ENCODE measurements around the gene SPTLC1. TPM values are rescaled to one million over a fixed set of nuclear protein-coding genes. Genes with fewer than 3 reads are reported as not detected.
"Not testable (repeated sequence)": the region's sequence is repeated elsewhere in the genome, so short reads cannot be mapped to it uniquely, and the experiment has no call there.

The SPTLC1 gene
- total RNA-seq, 1 experiment from 2014 or later, result 63.3 TPM

GRCh38 chr9:92155221-92155620 lies 40.0 kb upstream of the SPTLC1 start:
- Histone ChIP-seq H3K36me3 (ENCODE audit: low read depth, low read length) (no peaks in the 10 kb centered on the region), H3K9ac (ENCODE audit: low read length) (no peak overlapping the region), H3K79me2 (ENCODE audit: low read length) (no peaks in the 10 kb centered on the region), H3K9me2 (replicated peaks; ENCODE audit: low read length) (no peaks in the 10 kb centered on the region), H3K9me3 (ENCODE audit: low read length) (no peaks in the 10 kb centered on the region), H3K4me3 (ENCODE audit: low read length) (no peak overlapping the region), H3K4me1 (ENCODE audit: insufficient read depth, low read length) (peaks cover 19% of the 10 kb centered on the region), H3F3A (ENCODE audit: low read length, unreplicated experiment) (no peaks in the 10 kb centered on the region), H2AFZ (ENCODE audit: low read length) (no peak overlapping the region), H3K4me2 (ENCODE audit: low read length) (no peak overlapping the region), H3K27ac (ENCODE audit: low read length) (no peak overlapping the region), H3K27me3 (ENCODE audit: low read length) (no peaks in the 10 kb centered on the region), H4K20me1 (ENCODE audit: low read length) (no peaks in the 10 kb centered on the region)
- intact Hi-C loops (cut with micrococcal nuclease), result no loop called here
- no TSS peak for BruUV-seq (replicated peaks)
- ChIA-PET CTCF (no interaction called here), POLR2A (ENCODE audit: unreplicated experiment) (no interaction called here)
- no peak for DNase-seq
- no peak for TF ChIP-seq EZH2phosphoT487 (IDR thresholded peaks at IDR 0.05; ENCODE audit: borderline replicate concordance, low read length)
- no peak for TF ChIP-seq CTCF (conservative IDR thresholded peaks at IDR 0.05; ENCODE audit: low read depth, low read length)
- TF ChIP-seq EZH2 (IDR thresholded peaks at IDR 0.05; ENCODE audit: low read length, unreplicated experiment), result no peak
- ATAC-seq, result no peak

- intact Hi-C loops (cut with micrococcal nuclease); BruUV-seq (replicated peaks): not testable (repeated sequence)
Observed at GRCh38 chr9:92153466-92154415, 38.5 kb upstream of the SPTLC1 start.

DNA sequence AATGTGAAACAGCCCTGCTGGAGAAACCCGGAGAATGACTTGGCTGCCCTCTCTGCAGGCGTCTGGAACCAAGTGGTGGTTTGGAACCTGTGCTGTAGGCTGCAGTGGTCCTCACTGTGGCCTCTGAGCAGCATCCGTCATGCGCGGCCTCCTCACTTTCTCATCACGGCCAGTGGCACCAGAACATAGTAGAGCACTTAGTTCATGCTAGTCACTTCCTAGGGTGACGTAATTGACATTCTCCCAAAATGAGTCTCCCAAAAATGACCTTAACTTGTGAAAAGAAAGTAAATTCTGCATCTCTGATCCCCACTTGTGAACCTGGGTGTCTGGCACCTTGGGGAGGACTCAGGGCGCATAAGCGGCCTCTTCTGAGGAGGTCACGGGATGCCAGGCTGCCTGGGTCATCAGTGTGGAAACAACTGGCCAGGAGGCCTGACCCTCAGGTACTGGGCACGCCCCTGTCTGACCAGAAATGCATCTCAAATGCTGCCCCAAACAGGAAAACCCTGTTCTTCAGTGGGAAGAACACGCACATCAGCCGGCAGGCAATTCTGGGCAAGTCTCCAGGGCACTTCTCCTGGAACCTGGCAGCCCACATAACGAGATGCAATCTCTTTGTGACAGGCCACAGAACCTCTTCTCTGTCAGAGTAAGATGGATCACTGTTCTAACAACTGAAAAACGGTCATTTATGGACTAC lies 36.6 kb upstream of the SPTLC1 start:
- peak; percentile 46 for ATAC-seq
- no peaks in the 10 kb centered on the region for H3F3A ChIP-seq (ENCODE audit: low read length, unreplicated experiment)
- H3K4me3 ChIP-seq (ENCODE audit: low read length), result no peak overlapping the region
- H3K79me2 ChIP-seq (ENCODE audit: low read length), result no peaks in the 10 kb centered on the region
- CTCF ChIA-PET, result no interaction called here
- peaks cover 22% of the 10 kb centered on the region for H3K4me1 ChIP-seq (ENCODE audit: insufficient read depth, low read length)
- intact Hi-C loops (cut with micrococcal nuclease), result no loop called here
- no peak overlapping the region for H3K9ac ChIP-seq (ENCODE audit: low read length)
- BruUV-seq (replicated peaks), result no TSS peak
- POLR2A ChIA-PET (ENCODE audit: unreplicated experiment), result no interaction called here
- no peaks in the 10 kb centered on the region for H3K9me3 ChIP-seq (ENCODE audit: low read length)
- H4K20me1 ChIP-seq (ENCODE audit: low read length), result no peaks in the 10 kb centered on the region
- H3K4me2 ChIP-seq (ENCODE audit: low read length), result peak overlapping the region; percentile 66
- no peaks in the 10 kb centered on the region for H3K9me2 ChIP-seq (replicated peaks; ENCODE audit: low read length)
- peak overlapping the region; percentile 55; the same call in 1 of the 2 replicates for H2AFZ ChIP-seq (ENCODE audit: low read length)
- H3K27ac ChIP-seq (ENCODE audit: low read length), result peak overlapping the region; percentile 73
- no peaks in the 10 kb centered on the region for H3K36me3 ChIP-seq (ENCODE audit: low read depth, low read length)
- no peaks in the 10 kb centered on the region for H3K27me3 ChIP-seq (ENCODE audit: low read length)
- peak; percentile 83 for DNase-seq
- TF ChIP-seq EZH2phosphoT487 (IDR thresholded peaks at IDR 0.05; ENCODE audit: borderline replicate concordance, low read length), result no peak
- TF ChIP-seq EZH2 (IDR thresholded peaks at IDR 0.05; ENCODE audit: low read length, unreplicated experiment), result no peak

More at GRCh38 chr9:92153466-92154415, 38.5 kb upstream of the SPTLC1 start:
- H3F3A ChIP-seq (ENCODE audit: low read length, unreplicated experiment); H4K20me1 ChIP-seq (ENCODE audit: low read length); POLR2A ChIA-PET (ENCODE audit: unreplicated experiment); H3K27me3 ChIP-seq (ENCODE audit: low read length); H3K4me3 ChIP-seq (ENCODE audit: low read length); H2AFZ ChIP-seq (ENCODE audit: low read length); H3K27ac ChIP-seq (ENCODE audit: low read length); ATAC-seq; H3K4me2 ChIP-seq (ENCODE audit: low read length); H3K36me3 ChIP-seq (ENCODE audit: low read depth, low read length); H3K9ac ChIP-seq (ENCODE audit: low read length); H3K79me2 ChIP-seq (ENCODE audit: low read length); H3K9me2 ChIP-seq (replicated peaks; ENCODE audit: low read length); CTCF ChIA-PET; DNase-seq; H3K9me3 ChIP-seq (ENCODE audit: low read length): not testable (repeated sequence)
- peaks cover 19% of the 10 kb centered on the region for H3K4me1 ChIP-seq (ENCODE audit: insufficient read depth, low read length)

GRCh38 chr9:92150501-92151470 lies 35.6 kb upstream of the SPTLC1 start:
- H3K36me3 ChIP-seq (ENCODE audit: low read depth, low read length); H3K4me2 ChIP-seq (ENCODE audit: low read length); H2AFZ ChIP-seq (ENCODE audit: low read length); H3K27me3 ChIP-seq (ENCODE audit: low read length); intact Hi-C loops (cut with micrococcal nuclease); H4K20me1 ChIP-seq (ENCODE audit: low read length); ATAC-seq; CTCF ChIA-PET; DNase-seq; BruUV-seq (replicated peaks); H3K9me3 ChIP-seq (ENCODE audit: low read length); POLR2A ChIA-PET (ENCODE audit: unreplicated experiment); H3K9ac ChIP-seq (ENCODE audit: low read length); H3K79me2 ChIP-seq (ENCODE audit: low read length); H3K9me2 ChIP-seq (replicated peaks; ENCODE audit: low read length); H3F3A ChIP-seq (ENCODE audit: low read length, unreplicated experiment); H3K4me3 ChIP-seq (ENCODE audit: low read length): not testable (repeated sequence)
- peak overlapping the region; percentile 73; the same call in 1 of the 2 replicates for H3K27ac ChIP-seq (ENCODE audit: low read length)
- H3K4me1 ChIP-seq (ENCODE audit: insufficient read depth, low read length), result peaks cover 28% of the 10 kb centered on the region
